HG02798 (cell line): ENCODE measurements around the gene TMPO.
"Not testable (repeated sequence)": the region's sequence is repeated elsewhere in the genome, so short reads cannot be mapped to it uniquely, and the experiment has no call there.

Experiments
- ATAC-seq: cut with Tn5 transposase; IDR thresholded peaks from one replicate; pipeline ENCODE4 v1.9.1; 2021; ENCODE audit warnings: mild to moderate bottlenecking; ENCODE audit not compliant: unreplicated experiment, poor library complexity

The TMPO gene

DNA sequence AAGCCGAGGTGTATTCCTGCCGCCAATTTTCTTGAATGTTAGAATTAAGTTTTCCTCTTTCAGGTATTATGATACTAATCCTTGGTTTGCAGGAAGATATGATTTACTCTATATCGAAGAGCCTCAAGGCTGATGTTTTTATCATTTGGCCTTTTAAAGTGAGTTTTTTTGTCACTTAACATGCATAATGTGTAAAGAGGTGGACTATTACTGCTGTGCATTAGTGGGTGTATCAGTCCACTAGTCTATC is 11.1 kb upstream of the TMPO start:
- ATAC-seq = no peak

DNA sequence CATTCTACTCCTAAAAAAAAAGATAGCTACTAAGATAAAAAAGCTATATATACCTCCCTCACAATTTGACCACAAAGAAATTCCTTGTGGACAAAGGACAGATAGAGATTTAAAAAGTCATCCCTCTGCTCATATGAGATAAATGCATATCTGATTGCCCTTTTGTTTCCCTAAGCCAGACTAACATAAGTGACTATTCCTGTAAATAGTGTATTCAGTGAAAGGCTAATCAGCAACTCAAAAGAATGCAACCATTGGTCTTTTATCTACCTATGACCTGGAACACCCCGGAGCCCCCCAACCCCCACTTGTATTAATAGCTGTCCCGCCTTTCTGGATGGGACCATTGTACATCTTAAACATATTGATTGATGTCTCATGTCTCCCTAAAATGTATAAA is 6.3 kb upstream of the TMPO start:
- no peak for ATAC-seq

DNA sequence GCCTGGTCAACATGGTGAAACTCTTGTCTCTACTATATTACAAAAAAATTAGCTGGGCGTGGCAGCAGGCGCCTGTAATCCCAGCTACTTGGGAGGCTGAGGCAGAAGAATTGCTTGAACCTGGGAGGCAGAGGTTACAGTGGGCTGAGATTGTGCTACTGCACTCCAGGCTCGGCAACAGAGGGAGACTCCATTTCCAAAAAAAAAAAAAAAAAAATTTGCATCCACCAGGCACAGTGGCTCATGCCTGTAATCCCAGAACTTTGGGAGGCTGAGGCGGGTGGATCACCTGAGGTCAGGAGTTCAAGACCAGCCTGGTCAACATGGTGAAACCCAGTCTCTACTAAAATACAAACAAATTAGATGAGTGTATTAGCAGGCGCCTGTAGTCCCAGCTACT is 3.6 kb upstream of the TMPO start:
- ATAC-seq = not testable (repeated sequence)

DNA sequence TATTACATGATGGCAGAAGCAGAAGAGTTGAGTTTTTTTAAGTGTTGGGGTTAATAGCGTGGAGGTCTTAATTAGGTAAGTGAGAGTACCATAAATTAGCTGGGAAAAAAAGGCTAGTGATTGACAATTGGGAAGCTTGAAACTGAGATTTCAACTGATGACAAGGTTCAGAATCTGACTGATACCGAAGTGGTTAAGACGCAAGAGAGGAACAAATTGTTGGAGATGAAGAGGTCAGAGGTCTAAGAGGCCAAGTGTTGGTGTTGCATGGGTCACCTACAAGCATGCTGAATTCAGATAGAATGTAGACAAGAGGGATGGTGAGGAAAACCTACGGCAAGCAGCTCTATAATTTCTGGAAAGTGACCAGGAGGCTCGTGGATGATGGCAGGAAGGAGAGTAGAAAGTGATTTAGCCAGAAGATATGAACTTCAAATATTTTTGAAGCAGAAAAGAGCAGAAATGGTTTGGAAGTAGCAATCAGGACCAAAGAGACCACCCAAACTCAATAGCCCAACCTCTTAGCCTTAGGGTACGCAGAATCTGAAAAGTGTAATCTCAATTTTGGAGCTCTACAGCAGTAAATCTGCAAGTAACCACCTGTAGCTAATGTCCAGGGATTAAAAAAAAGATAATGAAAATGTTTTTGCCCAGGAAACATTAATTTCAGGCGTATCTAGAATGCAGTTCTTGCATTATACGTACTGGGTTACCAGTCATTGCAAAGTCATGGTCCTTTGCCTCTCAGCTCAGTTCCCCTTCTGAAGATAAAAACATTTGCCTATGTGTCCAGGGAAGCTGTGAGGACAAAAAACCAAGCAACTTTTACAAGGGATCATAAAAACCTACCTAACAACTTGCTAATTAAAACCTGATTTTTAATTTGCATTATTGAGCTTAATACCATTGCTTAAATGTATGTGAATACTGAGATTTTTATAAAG is 1.7 kb upstream of the TMPO start:
- no peak for ATAC-seq

GRCh38 chr12:98514982-98515286 is 456 bp upstream of the TMPO start:
- no peak for ATAC-seq

- peak; percentile 59 for ATAC-seq
Measured at GRCh38 chr12:98516111-98516873, 902 bp downstream of the TMPO start.

GRCh38 chr12:98519257-98519907 is 4.0 kb downstream of the TMPO start:
- no peak for ATAC-seq

- ATAC-seq = no peak
Measured at GRCh38 chr12:98530068-98530467, 14.7 kb downstream of the TMPO start.

DNA sequence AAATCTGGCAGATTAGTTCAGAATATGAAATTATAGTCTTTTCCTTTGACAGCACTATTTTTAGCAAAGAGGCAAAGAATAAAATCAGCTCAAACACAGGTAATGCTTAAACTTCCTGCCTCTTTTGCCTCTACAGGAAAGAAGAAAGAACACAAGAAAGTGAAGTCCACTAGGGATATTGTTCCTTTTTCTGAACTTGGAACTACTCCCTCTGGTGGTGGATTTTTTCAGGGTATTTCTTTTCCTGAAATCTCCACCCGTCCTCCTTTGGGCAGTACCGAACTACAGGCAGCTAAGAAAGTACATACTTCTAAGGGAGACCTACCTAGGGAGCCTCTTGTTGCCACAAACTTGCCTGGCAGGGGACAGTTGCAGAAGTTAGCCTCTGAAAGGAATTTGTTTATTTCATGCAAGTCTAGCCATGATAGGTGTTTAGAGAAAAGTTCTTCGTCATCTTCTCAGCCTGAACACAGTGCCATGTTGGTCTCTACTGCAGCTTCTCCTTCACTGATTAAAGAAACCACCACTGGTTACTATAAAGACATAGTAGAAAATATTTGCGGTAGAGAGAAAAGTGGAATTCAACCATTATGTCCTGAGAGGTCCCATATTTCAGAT is 17.4 kb downstream of the TMPO start:
- peak; percentile 44 for ATAC-seq

GRCh38 chr12:98533723-98534251 is 18.4 kb downstream of the TMPO start:
- ATAC-seq = no peak

GRCh38 chr12:98538031-98538430 is 22.6 kb downstream of the TMPO start:
- no peak for ATAC-seq

DNA sequence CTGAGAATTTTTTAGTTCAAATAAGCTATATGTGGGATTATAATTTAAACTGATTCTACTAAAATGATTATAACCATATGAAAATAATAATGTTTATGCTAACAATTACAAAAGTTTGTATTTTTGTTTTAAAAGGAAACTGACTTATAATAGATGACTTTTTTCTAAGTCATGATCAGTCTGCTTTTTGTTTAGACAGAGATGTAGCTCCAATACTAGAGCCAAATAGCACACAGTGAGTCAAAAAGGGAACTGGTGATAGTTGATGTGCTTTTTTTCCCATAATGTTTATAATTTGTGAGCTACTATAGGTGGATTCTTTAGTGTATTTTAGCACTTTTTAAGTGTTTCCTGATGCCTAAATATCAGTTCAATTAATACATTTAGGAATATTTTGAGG is 28.3 kb downstream of the TMPO start:
- ATAC-seq = no peak

- ATAC-seq = no peak
Measured at GRCh38 chr12:98544751-98545150, 29.4 kb downstream of the TMPO start.

DNA sequence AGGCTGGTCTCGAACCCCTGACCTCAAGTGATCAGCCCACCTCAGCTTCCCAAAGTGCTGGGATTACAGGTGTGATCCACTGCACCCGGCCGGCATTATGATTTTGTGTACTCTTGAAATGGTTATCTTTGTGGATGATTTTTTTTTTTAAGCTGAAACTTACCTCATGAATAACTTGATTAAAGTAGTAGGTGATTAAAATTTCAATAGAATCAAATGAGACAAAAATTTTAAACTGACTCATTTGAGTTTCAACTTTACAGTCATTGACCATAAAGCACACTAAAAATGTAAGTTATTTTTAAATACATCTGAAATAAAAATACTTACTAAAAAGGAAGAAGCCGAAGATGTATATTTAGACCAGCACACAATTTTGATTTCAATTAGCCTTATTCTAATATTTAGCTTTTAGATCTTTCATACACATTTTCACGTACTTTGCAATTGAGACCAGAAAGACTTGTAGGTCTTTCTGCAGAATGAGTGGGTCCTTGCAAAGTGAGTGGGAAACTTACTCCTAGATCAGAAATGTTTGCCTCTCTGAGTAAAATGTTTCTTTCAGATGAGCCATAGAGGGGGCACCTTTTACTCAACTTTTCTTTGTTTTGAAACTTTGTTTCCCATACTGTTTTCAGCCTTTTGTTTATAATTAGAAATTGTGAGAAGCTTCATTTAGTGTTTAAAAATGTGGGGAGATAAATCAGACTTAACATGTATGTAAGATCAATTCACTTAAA is 34.2 kb downstream of the TMPO start:
- no peak for ATAC-seq

DNA sequence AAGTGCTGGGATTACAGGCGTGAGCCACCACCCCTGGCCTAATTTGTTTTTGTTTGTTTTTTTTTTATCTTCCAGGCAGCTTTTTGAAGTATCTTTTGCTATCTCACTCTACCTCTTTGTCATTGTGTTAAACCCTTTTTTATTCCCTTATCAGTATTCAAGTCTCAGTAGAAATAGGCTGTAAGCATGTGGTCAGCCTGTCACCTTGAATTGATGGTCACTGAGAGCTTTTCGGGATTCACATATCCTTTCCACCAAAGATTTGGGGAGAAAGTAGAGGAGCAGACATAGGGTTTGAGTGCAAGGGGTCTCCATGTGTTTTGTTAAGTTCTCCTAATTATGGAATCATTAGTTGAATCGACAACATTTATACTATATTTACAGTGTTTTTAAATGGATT is 36.4 kb downstream of the TMPO start:
- no peak for ATAC-seq

GRCh38 chr12:98558097-98558496 is 42.7 kb downstream of the TMPO start:
- ATAC-seq = not testable (repeated sequence)

DNA sequence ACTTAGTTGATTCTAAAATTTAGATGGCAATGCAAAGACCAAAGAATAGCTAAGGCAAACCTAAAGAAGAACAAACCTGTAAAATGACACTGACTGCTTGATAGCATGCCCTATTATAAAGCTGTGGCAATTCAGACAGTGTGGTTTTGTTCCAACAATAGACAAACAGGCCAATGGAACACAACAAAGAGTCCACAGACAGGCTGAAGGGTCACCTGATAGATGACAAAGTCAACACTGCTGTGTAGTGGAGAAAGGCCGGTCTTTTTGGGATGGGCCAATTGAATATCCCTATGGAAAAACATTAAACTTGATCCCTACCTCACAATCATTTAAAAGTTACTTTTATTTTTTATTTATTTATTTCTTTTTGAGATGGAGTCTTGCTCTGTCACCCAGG is 44.3 kb downstream of the TMPO start:
- ATAC-seq = no peak

DNA sequence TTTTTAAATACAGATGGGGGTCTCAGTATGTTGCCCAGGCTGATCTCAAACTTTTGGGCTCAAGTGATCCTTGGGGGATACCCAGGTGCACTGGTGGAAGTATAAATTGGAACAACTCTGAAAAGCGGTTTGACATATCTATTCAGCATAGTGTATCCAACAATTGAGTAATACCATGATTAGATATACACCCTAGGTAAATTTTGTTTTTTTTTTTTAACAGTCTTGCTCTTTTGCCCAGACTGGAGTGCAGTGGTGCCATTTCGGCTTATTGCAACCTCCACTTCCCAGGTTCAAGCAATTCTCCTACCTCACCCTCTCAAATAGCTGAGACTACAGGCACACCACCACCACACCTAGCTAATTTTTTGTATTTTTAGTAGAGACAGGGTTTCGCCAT is 46.5 kb downstream of the TMPO start:
- no peak for ATAC-seq

DNA sequence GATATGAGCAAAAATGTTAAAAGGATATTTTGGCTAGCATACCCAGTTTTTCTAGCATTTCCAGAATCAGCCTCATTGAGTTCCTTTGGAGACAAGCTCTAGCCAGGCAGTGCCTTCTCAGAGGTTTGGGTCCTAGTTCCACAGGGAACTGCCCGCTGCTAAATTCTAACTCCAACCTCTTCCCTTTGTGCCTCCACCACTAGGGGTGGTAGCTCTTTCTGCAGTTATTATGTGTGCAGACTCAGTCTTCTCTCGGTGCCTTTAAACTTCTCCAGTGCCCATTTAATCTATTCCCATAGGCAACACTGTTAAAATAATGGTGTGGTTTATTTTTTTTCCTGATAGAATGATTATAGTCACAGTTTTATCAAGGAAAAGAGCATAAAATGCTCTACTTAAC is 56.6 kb downstream of the TMPO start:
- ATAC-seq = no peak

GRCh38 chr12:98574110-98574509 is 58.7 kb downstream of the TMPO start:
- no peak for ATAC-seq
